Astrocyte (in vitro differentiated cells and primary cell): ENCODE results near the gene KCNN4.

Experiments used
- EZH2 ChIP-seq: IDR thresholded peaks from 2 replicates; pipeline ENCODE4 v1.6.1; 2012; ENCODE audit warnings: mild to moderate bottlenecking, low read length, inconsistent platforms; ENCODE audit not compliant: insufficient read depth
- TF ChIP-seq, protein P1 (sequence below): IDR thresholded peaks from 2 replicates; pipeline ENCODE4 v1.5.1; 2011; ENCODE audit warnings: low read depth, mild to moderate bottlenecking, inconsistent platforms, low read length, moderate library complexity; ENCODE audit not compliant: insufficient read depth

DNA sequence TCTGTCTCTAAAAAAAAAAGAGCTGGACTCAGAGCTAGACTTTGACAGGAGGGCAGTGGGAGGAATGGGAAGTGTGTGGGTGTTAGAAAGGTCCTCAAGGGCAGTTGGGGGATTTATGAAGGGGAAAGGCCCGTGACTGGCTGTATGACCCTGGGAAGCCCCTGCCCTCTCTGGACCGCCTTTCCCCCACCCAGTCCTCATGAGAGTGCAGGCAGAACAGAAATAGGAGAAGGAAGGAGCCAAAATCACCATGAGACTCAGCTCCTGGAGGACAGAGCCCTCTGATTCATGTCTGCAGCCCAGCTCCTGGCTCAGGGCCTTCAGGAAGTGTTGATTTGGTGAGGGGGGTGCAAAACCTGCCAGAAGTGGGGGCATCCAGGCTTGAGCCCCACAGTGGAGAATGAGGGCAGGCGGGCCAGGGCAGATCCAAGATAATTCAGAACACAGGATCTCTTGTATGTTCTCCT, 17.3 kb downstream of the KCNN4 start:
- TF ChIP-seq, protein P1, sequence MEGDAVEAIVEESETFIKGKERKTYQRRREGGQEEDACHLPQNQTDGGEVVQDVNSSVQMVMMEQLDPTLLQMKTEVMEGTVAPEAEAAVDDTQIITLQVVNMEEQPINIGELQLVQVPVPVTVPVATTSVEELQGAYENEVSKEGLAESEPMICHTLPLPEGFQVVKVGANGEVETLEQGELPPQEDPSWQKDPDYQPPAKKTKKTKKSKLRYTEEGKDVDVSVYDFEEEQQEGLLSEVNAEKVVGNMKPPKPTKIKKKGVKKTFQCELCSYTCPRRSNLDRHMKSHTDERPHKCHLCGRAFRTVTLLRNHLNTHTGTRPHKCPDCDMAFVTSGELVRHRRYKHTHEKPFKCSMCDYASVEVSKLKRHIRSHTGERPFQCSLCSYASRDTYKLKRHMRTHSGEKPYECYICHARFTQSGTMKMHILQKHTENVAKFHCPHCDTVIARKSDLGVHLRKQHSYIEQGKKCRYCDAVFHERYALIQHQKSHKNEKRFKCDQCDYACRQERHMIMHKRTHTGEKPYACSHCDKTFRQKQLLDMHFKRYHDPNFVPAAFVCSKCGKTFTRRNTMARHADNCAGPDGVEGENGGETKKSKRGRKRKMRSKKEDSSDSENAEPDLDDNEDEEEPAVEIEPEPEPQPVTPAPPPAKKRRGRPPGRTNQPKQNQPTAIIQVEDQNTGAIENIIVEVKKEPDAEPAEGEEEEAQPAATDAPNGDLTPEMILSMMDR: no peak
- no peak for TF ChIP-seq EZH2
